BLaER1 treated with 17β-estradiol and CSF1 and Interleukin-3, amounts not matched to agents 10 nM and 100 nM (cell line): ENCODE results near the gene NHERF1.

Experiments used
- H3K27ac ChIP-seq, 11 experiments: shearing (Covaris generic); formaldehyde crosslinking; 2 replicates each; pipeline ENCODE4 v1.8.1; 2022
- H3K27me3 ChIP-seq, 11 experiments: shearing (Covaris generic); formaldehyde crosslinking; 2 replicates each; pipeline ENCODE4 v1.8.1; 2022
- H3K36me3 ChIP-seq, 11 experiments: shearing (Covaris generic); formaldehyde crosslinking; 2 replicates each; pipeline ENCODE4 v1.8.1; 2022
- H3K4me1 ChIP-seq, 10 experiments: shearing (Covaris generic); formaldehyde crosslinking; 2 replicates each; pipeline ENCODE4 v1.8.1; 2022
- H3K4me2 ChIP-seq, 11 experiments: shearing (Covaris generic); formaldehyde crosslinking; 2 replicates each; pipeline ENCODE4 v1.8.1; 2022
- H3K4me3 ChIP-seq, 10 experiments: shearing (Covaris generic); formaldehyde crosslinking; 2 replicates each; pipeline ENCODE4 v1.8.1; 2022
- H3K9ac ChIP-seq, 11 experiments: shearing (Covaris generic); formaldehyde crosslinking; 2 replicates each; pipeline ENCODE4 v1.8.1; 2022
- H3K9me3 ChIP-seq, 11 experiments: shearing (Covaris generic); formaldehyde crosslinking; replicated peaks in 1 of 11; 2 replicates each; pipeline ENCODE4 v1.8.1; 2022
- H4K20me1 ChIP-seq, 11 experiments: shearing (Covaris generic); formaldehyde crosslinking; 2 replicates each; pipeline ENCODE4 v1.8.1; 2022
- Cebpa-rat ChIP-seq, 11 experiments: shearing (Covaris generic); IDR thresholded peaks; 2 replicates each; pipeline ENCODE4 v1.8.1; 2022

Gene NHERF1

GRCh38 chr17:74760404-74761105, 12.1 kb downstream of the NHERF1 start:
- H3K4me1 ChIP-seq, result peaks cover 62 to 87% (median 83%) of the 10 kb centered on the region in 10 experiments

GRCh38 chr17:74761419-74761818, 13.0 kb downstream of the NHERF1 start:
- H3K27ac ChIP-seq, result peak overlapping the region in 7 of 11 experiments; percentile 5 to 96 (median 83); a peak in 11 of 22 replicates
- H3K4me2 ChIP-seq, result peak overlapping the region in 9 of 11 experiments; percentile 88 to 100 (median 96); a peak in 18 of 22 replicates
- peaks cover 74 to 100% (median 95%) of the 10 kb centered on the region in 11 experiments for H4K20me1 ChIP-seq
- H3K27me3 ChIP-seq, result no peaks in the 10 kb centered on the region
- no peak for TF ChIP-seq Cebpa-rat (IDR thresholded peaks at IDR 0.05)
- H3K4me1 ChIP-seq, result peaks cover 57 to 79% (median 75%) of the 10 kb centered on the region in 10 experiments
- H3K4me3 ChIP-seq, result no peak overlapping the region
- peak overlapping the region in 8 of 11 experiments; percentile 62 to 84 (median 73); a peak in 11 of 22 replicates for H3K9ac ChIP-seq
- peaks cover 0 to 67% (median 34%) of the 10 kb centered on the region in 11 experiments; a peak in 17 of 22 replicates for H3K36me3 ChIP-seq
- H3K9me3 ChIP-seq, result no peaks in the 10 kb centered on the region

More at GRCh38 chr17:74760404-74761105, 12.1 kb downstream of the NHERF1 start:
- Histone ChIP-seq H3K9ac (peak overlapping the region; percentile 31 to 84 (median 71); a peak in 21 of 22 replicates), H3K9me3 (no peaks in the 10 kb centered on the region), H3K4me3 (peak overlapping the region in 6 of 10 experiments; percentile 27 to 60 (median 46); a peak in 12 of 20 replicates), H3K27ac (peak overlapping the region in 10 of 11 experiments; percentile 5 to 96 (median 82); a peak in 18 of 22 replicates), H4K20me1 (peaks cover 82 to 100% (median 95%) of the 10 kb centered on the region in 11 experiments), H3K4me2 (peak overlapping the region; percentile 88 to 100 (median 96)), H3K36me3 (peaks cover 0 to 62% (median 27%) of the 10 kb centered on the region in 11 experiments; a peak in 16 of 22 replicates), H3K27me3 (no peaks in the 10 kb centered on the region)
- no peak for TF ChIP-seq Cebpa-rat (IDR thresholded peaks at IDR 0.05)

DNA sequence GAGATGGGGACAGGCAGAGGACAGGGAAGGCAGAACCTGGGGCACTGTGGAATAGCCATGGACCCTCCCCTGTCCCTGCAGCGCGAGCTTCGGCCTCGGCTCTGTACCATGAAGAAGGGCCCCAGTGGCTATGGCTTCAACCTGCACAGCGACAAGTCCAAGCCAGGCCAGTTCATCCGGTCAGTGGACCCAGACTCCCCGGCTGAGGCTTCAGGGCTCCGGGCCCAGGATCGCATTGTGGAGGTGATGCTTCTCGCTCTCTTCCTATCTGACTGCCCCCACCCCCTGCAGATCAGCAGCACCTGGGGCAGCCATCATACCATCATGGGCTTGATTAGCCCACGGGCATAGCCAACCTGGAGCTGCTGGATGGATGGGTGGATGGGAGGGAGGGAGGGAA, 13.5 kb downstream of the NHERF1 start:
- Histone ChIP-seq H3K4me1 (peaks cover 52 to 74% (median 70%) of the 10 kb centered on the region in 10 experiments), H3K27me3 (no peaks in the 10 kb centered on the region), H3K4me2 (peak overlapping the region in 9 of 11 experiments; percentile 88 to 100 (median 96); a peak in 14 of 22 replicates), H3K4me3 (no peak overlapping the region), H4K20me1 (peaks cover 69 to 100% (median 95%) of the 10 kb centered on the region in 11 experiments), H3K27ac (peak overlapping the region in 3 of 11 experiments; percentile 83 to 96 (median 88); a peak in 7 of 22 replicates), H3K36me3 (peaks cover 0 to 68% (median 40%) of the 10 kb centered on the region in 11 experiments; a peak in 17 of 22 replicates), H3K9me3 (no peaks in the 10 kb centered on the region), H3K9ac (peak overlapping the region in 2 of 11 experiments; percentile 82 to 84; a peak in 1 of 22 replicates)
- no peak for TF ChIP-seq Cebpa-rat (IDR thresholded peaks at IDR 0.05)

GRCh38 chr17:74763565-74764387, 15.3 kb downstream of the NHERF1 start:
- H3K4me3 ChIP-seq, result no peak overlapping the region
- no peaks in the 10 kb centered on the region for H3K9me3 ChIP-seq
- H4K20me1 ChIP-seq, result peaks cover 57 to 100% (median 95%) of the 10 kb centered on the region in 11 experiments
- H3K9ac ChIP-seq, result peak overlapping the region in 3 of 11 experiments; percentile 31 to 43 (median 32); a peak in 4 of 22 replicates
- H3K4me2 ChIP-seq, result peak overlapping the region in 10 of 11 experiments; percentile 8 to 68 (median 58); a peak in 17 of 22 replicates
- TF ChIP-seq Cebpa-rat (IDR thresholded peaks at IDR 0.05), result no peak
- H3K27me3 ChIP-seq, result no peaks in the 10 kb centered on the region
- peak overlapping the region in 4 of 11 experiments; percentile 18 to 52 (median 28); a peak in 3 of 22 replicates for H3K27ac ChIP-seq
- peaks cover 34 to 64% (median 53%) of the 10 kb centered on the region in 10 experiments for H3K4me1 ChIP-seq
- H3K36me3 ChIP-seq, result peaks cover 3 to 86% (median 58%) of the 10 kb centered on the region in 11 experiments

- peak overlapping the region in 2 of 11 experiments; percentile 20 to 52; a peak in 3 of 22 replicates for H3K27ac ChIP-seq
- no peaks in the 10 kb centered on the region for H3K27me3 ChIP-seq
- no peaks in the 10 kb centered on the region for H3K9me3 ChIP-seq
- peaks cover 23 to 53% (median 42%) of the 10 kb centered on the region in 10 experiments for H3K4me1 ChIP-seq
- H3K4me2 ChIP-seq, result peak overlapping the region in 5 of 11 experiments; percentile 56 to 68 (median 60); a peak in 5 of 22 replicates
- peaks cover 52 to 100% (median 95%) of the 10 kb centered on the region in 11 experiments for H4K20me1 ChIP-seq
- TF ChIP-seq Cebpa-rat (IDR thresholded peaks at IDR 0.05), result no peak
- peaks cover 13 to 96% (median 68%) of the 10 kb centered on the region in 11 experiments for H3K36me3 ChIP-seq
- no peak overlapping the region for H3K4me3 ChIP-seq
- peak overlapping the region in 2 of 11 experiments; percentile 23 to 32; a peak in 1 of 22 replicates for H3K9ac ChIP-seq
These were observed 16.4 kb downstream of the NHERF1 start for GRCh38 chr17:74764751-74765286.

DNA sequence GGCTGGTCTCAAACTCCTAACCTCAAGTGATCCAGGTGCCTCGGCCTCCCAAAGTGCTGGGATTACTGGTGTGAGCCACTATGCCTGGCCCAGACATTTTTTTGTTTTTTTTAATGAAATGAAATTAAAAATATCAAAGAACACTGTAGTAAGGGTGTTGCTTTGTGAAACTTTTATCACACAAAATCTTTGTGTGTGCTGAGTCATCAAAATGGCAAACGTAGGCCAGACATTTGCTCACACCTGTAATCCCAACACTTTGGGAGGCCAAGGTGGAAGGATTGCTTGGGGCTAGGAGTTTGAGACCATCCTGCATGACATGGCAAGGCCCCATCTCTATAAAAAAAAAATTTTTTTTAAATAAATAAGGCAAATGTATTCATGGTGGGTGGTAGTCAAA, 18.0 kb downstream of the NHERF1 start:
- H3K27me3 ChIP-seq, result no peaks in the 10 kb centered on the region
- no peaks in the 10 kb centered on the region for H3K9me3 ChIP-seq
- peaks cover 52 to 100% (median 95%) of the 10 kb centered on the region in 11 experiments; a peak in 21 of 22 replicates for H4K20me1 ChIP-seq
- no peak overlapping the region for H3K9ac ChIP-seq
- peaks cover 9 to 37% (median 30%) of the 10 kb centered on the region in 10 experiments; a peak in 19 of 20 replicates for H3K4me1 ChIP-seq
- H3K4me3 ChIP-seq, result no peak overlapping the region
- H3K27ac ChIP-seq, result peak overlapping the region in 1 of 11 experiments; percentile 27; a peak in 1 of 22 replicates
- no peak overlapping the region for H3K4me2 ChIP-seq
- H3K36me3 ChIP-seq, result peaks cover 29 to 100% (median 84%) of the 10 kb centered on the region in 11 experiments
- TF ChIP-seq Cebpa-rat (IDR thresholded peaks at IDR 0.05), result no peak

- Histone ChIP-seq H3K4me3 (no peak overlapping the region), H3K27ac (peak overlapping the region in 4 of 11 experiments; percentile 1 to 44 (median 28); a peak in 3 of 22 replicates), H3K9ac (peak overlapping the region in 3 of 11 experiments; percentile 4 to 42 (median 32); a peak in 4 of 22 replicates), H3K4me1 (peaks cover 9 to 31% (median 24%) of the 10 kb centered on the region in 10 experiments; a peak in 19 of 20 replicates), H4K20me1 (peaks cover 50 to 100% (median 95%) of the 10 kb centered on the region in 11 experiments; a peak in 21 of 22 replicates), H3K9me3 (no peaks in the 10 kb centered on the region), H3K4me2 (no peak overlapping the region), H3K27me3 (no peaks in the 10 kb centered on the region), H3K36me3 (peaks cover 36 to 100% (median 90%) of the 10 kb centered on the region in 11 experiments)
- no peak for TF ChIP-seq Cebpa-rat (IDR thresholded peaks at IDR 0.05)
These were observed 18.7 kb downstream of the NHERF1 start for GRCh38 chr17:74767111-74767516.
